SK-N-SH (cell line): ENCODE results near the gene HHAT. TPM values are rescaled to one million over a fixed set of nuclear protein-coding genes. Genes with fewer than 3 reads are reported as not detected.
A peak's percentile ranks its signal among the peaks of the same experiment; 100 is the strongest.

Experiments used
- CTCF ChIA-PET: fragments of 300-600, 350-600 bp; formaldehyde crosslinking; extraction: SDS; loops from one replicate; lab custom pipeline; 2021; lab: Yijun Ruan, JAX
- POLR2A ChIA-PET: fragments of 350-600 bp; sonication (Branson Sonifier 250); formaldehyde crosslinking; extraction: SDS; loops from one replicate; lab custom pipeline; 2020; ENCODE audit warnings: antibody characterized with exemption, inconsistent platforms; lab: Yijun Ruan, JAX
- DNase-seq: peaks from one replicate; pipeline ENCODE4 v3.0.0; 2012
- H2AFZ ChIP-seq: fragments of 200-600 bp; sonication (generic); 2 replicates; pipeline ENCODE4 v1.8.1; 2016; ENCODE audit warnings: antibody characterized with exemption, mild to moderate bottlenecking, low read depth
- H3F3A ChIP-seq: fragments of 200-600 bp; sonication (generic); replicated peaks from 2 replicates; pipeline ENCODE3; 2016; ENCODE audit warnings: antibody characterized with exemption, mild to moderate bottlenecking; ENCODE audit not compliant: insufficient read depth
- H3K27ac ChIP-seq, 2 experiments: fragments of 200-500 bp in 1 of 2; fragments of 200-600 bp in 1 of 2; sonication (Bioruptor generic) in 1 of 2; sonication (generic), shearing (Covaris generic) in 1 of 2; 2 replicates each; pipeline versions ENCODE4 v1.5.1 to v1.6.1; 2014 to 2016; ENCODE audit warnings: low read depth in 2 of 2, inconsistent platforms in 1 of 2, low read length in 1 of 2, mild to moderate bottlenecking in 1 of 2, mixed read lengths in 1 of 2
- H3K27me3 ChIP-seq: fragments of 200-600 bp; sonication (generic), shearing (Covaris generic); 2 replicates; pipeline ENCODE4 v1.6.1; 2016; ENCODE audit warnings: mixed run types; ENCODE audit not compliant: insufficient read depth
- H3K36me3 ChIP-seq, 2 experiments: fragments of 200-500 bp in 1 of 2; fragments of 200-600 bp in 1 of 2; sonication (Bioruptor generic) in 1 of 2; sonication (generic) in 1 of 2; replicated peaks in 1 of 2; 2 replicates each; pipeline versions ENCODE3 to v1.5.1; 2014 to 2016; ENCODE audit warnings: low read length in 1 of 2, mild to moderate bottlenecking in 1 of 2; ENCODE audit not compliant: insufficient read depth in 2 of 2, control insufficient read depth in 1 of 2
- H3K4me1 ChIP-seq, 2 experiments: fragments of 200-500 bp in 1 of 2; fragments of 200-600 bp in 1 of 2; sonication (Bioruptor generic) in 1 of 2; sonication (generic), shearing (Covaris generic) in 1 of 2; 2 replicates each; pipeline versions ENCODE4 v1.5.1 to v1.6.1; 2014 to 2016; ENCODE audit warnings: low read depth in 1 of 2, low read length in 1 of 2, mixed run types in 1 of 2; ENCODE audit not compliant: insufficient read depth in 2 of 2, control insufficient read depth in 1 of 2
- H3K4me2 ChIP-seq: fragments of 200-600 bp; sonication (generic), shearing (Covaris generic); 2 replicates; pipeline ENCODE4 v1.6.1; 2017; ENCODE audit warnings: mixed run types
- H3K4me3 ChIP-seq, 2 experiments: fragments of 200-500 bp in 1 of 2; fragments of 200-600 bp in 1 of 2; sonication (Bioruptor generic) in 1 of 2; sonication (generic), shearing (Covaris generic) in 1 of 2; 2 replicates each; pipeline versions ENCODE4 v1.5.1 to v1.8.1; 2014 to 2016; ENCODE audit warnings: low read depth in 2 of 2, inconsistent platforms in 1 of 2, low read length in 1 of 2, mild to moderate bottlenecking in 1 of 2, mixed read lengths in 1 of 2, moderate library complexity in 1 of 2
- H3K79me2 ChIP-seq: fragments of 200-600 bp; sonication (generic); 2 replicates; pipeline ENCODE4 v1.8.1; 2017; ENCODE audit warnings: mild to moderate bottlenecking; ENCODE audit not compliant: insufficient read depth
- H3K9ac ChIP-seq: fragments of 200-600 bp; sonication (generic); 2 replicates; pipeline ENCODE4 v1.6.1; 2017; ENCODE audit warnings: mixed run types
- H3K9me2 ChIP-seq: fragments of 200-600 bp; sonication (generic); 2 replicates; pipeline ENCODE4 v1.6.1; 2017; ENCODE audit warnings: mixed run types
- H3K9me3 ChIP-seq: fragments of 200-600 bp; sonication (generic); 2 replicates; pipeline ENCODE4 v1.6.1; 2017; ENCODE audit warnings: mixed run types, mild to moderate bottlenecking, moderate library complexity
- H4K20me1 ChIP-seq: fragments of 200-600 bp; sonication (generic); 2 replicates; pipeline ENCODE4 v1.6.1; 2017; ENCODE audit warnings: mild to moderate bottlenecking, mixed run types; ENCODE audit not compliant: insufficient read depth
- ELF1 ChIP-seq: IDR thresholded peaks from 2 replicates; pipeline ENCODE4 v1.4.0; 2012
- EP300 ChIP-seq, 2 experiments: IDR thresholded peaks; 2 replicates each; pipeline versions ENCODE4 v1.4.0 to v1.6.1; 2012; ENCODE audit warnings: borderline replicate concordance in 1 of 2, low read depth in 1 of 2, low read length in 1 of 2
- EZH2phosphoT487 ChIP-seq: fragments of 200-600 bp; sonication (generic); IDR thresholded peaks from 2 replicates; pipeline ENCODE4 v1.6.1; 2017; ENCODE audit warnings: low read depth, mixed run types, mild to moderate bottlenecking, antibody characterized with exemption, moderate library complexity, borderline replicate concordance
- FOSL2 ChIP-seq: IDR thresholded peaks from 2 replicates; pipeline ENCODE4 v1.4.0; 2012; ENCODE audit warnings: low read depth, mild to moderate bottlenecking, moderate library complexity, borderline replicate concordance
- FOXJ3 ChIP-seq: sonication (generic); formaldehyde crosslinking; IDR thresholded peaks from 2 replicates; pipeline ENCODE4 v1.5.1; 2020; ENCODE audit warnings: mild to moderate bottlenecking, missing genetic modification reagents
- FOXM1 ChIP-seq: IDR thresholded peaks from 2 replicates; pipeline ENCODE4 v1.4.0; 2012; ENCODE audit warnings: low read depth, mild to moderate bottlenecking
- GATA2 ChIP-seq: sonication (generic); formaldehyde crosslinking; IDR thresholded peaks from 2 replicates; pipeline ENCODE4 v1.5.0; 2020; ENCODE audit warnings: mild to moderate bottlenecking, missing genetic modification reagents
- MXI1 ChIP-seq: IDR thresholded peaks from 2 replicates; pipeline ENCODE4 v1.6.1; 2012; ENCODE audit warnings: mild to moderate bottlenecking, low read depth, low read length, improper control_type of control experiment
- NFIC ChIP-seq: IDR thresholded peaks from 2 replicates; pipeline ENCODE4 v1.4.0; 2012; ENCODE audit warnings: borderline replicate concordance
- RFX5 ChIP-seq: IDR thresholded peaks from 2 replicates; pipeline ENCODE4 v1.6.1; 2012; ENCODE audit warnings: mild to moderate bottlenecking, improper control_type of control experiment, low read length
- SIN3A ChIP-seq: IDR thresholded peaks from 2 replicates; pipeline ENCODE4 v1.6.1; 2012; ENCODE audit warnings: low read depth, mild to moderate bottlenecking, low read length, moderate library complexity, borderline replicate concordance
- TAF1 ChIP-seq: IDR thresholded peaks from 2 replicates; pipeline ENCODE4 v1.6.1; 2012; ENCODE audit warnings: low read depth, mild to moderate bottlenecking, low read length, moderate library complexity, borderline replicate concordance
- WGBS: methylation state at CpG from one replicate; pipeline ENCODE4 v1.1.6; 2017; ENCODE audit warnings: low lambda C conversion rate; 5-methylcytosine and 5-hydroxymethylcytosine counted together
- polyA plus RNA-seq, 3 experiments: library from polyadenylated mRNA; depleted of rRNA; stranded (reverse); fragments of >200 nt; gene quantifications; 2 replicates each; pipeline ENCODE4 v1.2.3, GENCODE V29; 2012
- TF ChIP-seq, protein P1 (sequence below): fragments of 200-600 bp; sonication (generic); IDR thresholded peaks from 2 replicates; pipeline ENCODE4 v1.6.1; 2017; ENCODE audit warnings: antibody characterized with exemption, mild to moderate bottlenecking, moderate library complexity
- TF ChIP-seq, protein P2 (sequence below): IDR thresholded peaks from 2 replicates; pipeline ENCODE4 v1.6.1; 2012; ENCODE audit warnings: mild to moderate bottlenecking, low read depth, low read length, moderate library complexity
- TF ChIP-seq, protein P3 (sequence below): fragments of 150-350 bp; IDR thresholded peaks from 2 replicates; pipeline ENCODE4 v1.6.1; 2017; ENCODE audit warnings: antibody characterized with exemption, low read length, low read depth, borderline replicate concordance
- TF ChIP-seq, protein P4 (sequence below): IDR thresholded peaks from 2 replicates; pipeline ENCODE4 v1.4.0; 2012; ENCODE audit warnings: low read depth, borderline replicate concordance

HHAT gene
- polyA plus RNA-seq, 1 of the 3 experiments (the other 2 are of a cell fraction), result 8.1 TPM

DNA sequence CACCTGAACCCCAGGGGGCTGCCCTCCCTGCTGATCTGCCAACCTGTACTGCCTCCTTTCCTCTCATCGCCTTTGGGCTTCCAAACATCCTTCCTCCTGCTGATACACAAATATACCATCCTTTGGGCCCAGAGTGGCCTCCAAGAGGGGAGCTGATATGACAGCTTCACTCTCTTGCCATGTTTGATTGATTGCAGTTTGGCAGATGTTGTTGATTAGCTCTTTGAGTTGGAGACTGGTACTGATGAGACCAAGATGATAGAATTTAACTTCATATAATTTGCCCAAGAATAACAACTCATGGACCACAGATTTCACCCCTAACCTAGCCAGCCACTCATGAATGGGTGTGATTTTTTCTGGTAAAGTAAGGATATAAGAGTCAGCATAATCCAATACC is 227.8 kb downstream of the HHAT start:
- H4K20me1 ChIP-seq, result no peaks in the 10 kb centered on the region
- H3K36me3 ChIP-seq, result no peaks in the 10 kb centered on the region
- no peak overlapping the region for H3K4me2 ChIP-seq
- TF ChIP-seq GATA2 (CRISPR knock-in tag), result peak; percentile 24; the same call in 1 of the 2 replicates
- TF ChIP-seq, protein P1, sequence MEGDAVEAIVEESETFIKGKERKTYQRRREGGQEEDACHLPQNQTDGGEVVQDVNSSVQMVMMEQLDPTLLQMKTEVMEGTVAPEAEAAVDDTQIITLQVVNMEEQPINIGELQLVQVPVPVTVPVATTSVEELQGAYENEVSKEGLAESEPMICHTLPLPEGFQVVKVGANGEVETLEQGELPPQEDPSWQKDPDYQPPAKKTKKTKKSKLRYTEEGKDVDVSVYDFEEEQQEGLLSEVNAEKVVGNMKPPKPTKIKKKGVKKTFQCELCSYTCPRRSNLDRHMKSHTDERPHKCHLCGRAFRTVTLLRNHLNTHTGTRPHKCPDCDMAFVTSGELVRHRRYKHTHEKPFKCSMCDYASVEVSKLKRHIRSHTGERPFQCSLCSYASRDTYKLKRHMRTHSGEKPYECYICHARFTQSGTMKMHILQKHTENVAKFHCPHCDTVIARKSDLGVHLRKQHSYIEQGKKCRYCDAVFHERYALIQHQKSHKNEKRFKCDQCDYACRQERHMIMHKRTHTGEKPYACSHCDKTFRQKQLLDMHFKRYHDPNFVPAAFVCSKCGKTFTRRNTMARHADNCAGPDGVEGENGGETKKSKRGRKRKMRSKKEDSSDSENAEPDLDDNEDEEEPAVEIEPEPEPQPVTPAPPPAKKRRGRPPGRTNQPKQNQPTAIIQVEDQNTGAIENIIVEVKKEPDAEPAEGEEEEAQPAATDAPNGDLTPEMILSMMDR, result no peak
- H3K4me1 ChIP-seq, result peaks cover 0 to 29% of the 10 kb centered on the region in 2 experiments; a peak in 2 of 4 replicates
- H3K4me3 ChIP-seq, result no peak overlapping the region
- ChIA-PET CTCF (interaction anchor here (0.8 kb wide), 1 partner anchor 109 kb away, joined by 3 read pairs; no protein-coding TSS in a partner anchor), POLR2A (no interaction called here)
- H3K27me3 ChIP-seq, result no peaks in the 10 kb centered on the region
- H3K9me3 ChIP-seq, result no peaks in the 10 kb centered on the region
- 50% methylated on average over 1 of the region's 1 CpG for whole genome bisulfite sequencing
- no peak overlapping the region for H2AFZ ChIP-seq
- H3K79me2 ChIP-seq, result no peaks in the 10 kb centered on the region
- no peak overlapping the region for H3K9ac ChIP-seq
- DNase-seq, result no peak
- H3K9me2 ChIP-seq, result no peaks in the 10 kb centered on the region
- peak overlapping the region in 1 of 2 experiments; percentile 25; a peak in 1 of 4 replicates for H3K27ac ChIP-seq
- no peaks in the 10 kb centered on the region for H3F3A ChIP-seq

DNA sequence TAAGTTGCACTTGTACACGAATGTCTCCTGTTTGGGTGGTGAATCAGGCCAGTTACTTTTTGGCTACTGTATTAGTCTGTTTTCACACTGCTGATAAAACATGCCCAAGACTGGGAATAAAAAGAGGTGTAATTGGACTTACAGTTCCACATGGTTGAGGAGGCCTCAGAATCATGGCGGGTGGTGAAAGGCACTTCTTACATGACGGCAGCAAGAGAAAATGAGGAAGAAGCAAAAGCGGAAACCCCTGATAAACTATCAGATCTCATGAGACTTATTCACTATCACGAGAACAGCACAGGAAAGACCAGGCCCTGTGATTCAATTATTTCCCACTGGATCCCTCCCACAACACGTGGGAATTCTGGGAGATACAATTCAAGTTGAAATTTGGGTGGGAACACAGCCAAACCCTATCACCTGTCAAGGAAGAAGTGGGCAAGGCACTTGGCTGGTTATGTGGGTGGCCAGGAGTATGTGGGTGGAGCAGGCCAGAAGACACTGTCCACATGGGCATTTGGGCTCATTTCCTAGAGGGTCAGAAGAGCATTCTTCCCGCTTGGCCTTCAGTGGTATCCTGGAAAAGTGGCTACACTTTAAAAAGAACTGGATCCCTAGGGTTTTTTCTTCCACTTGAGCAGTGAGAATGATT is 228.8 kb downstream of the HHAT start:
- POLR2A ChIA-PET, result no interaction called here
- Histone ChIP-seq H3K79me2 (no peaks in the 10 kb centered on the region), H3K4me3 (no peak overlapping the region), H3K9ac (no peak overlapping the region), H2AFZ (no peak overlapping the region), H3K9me3 (no peaks in the 10 kb centered on the region), H3K4me2 (no peak overlapping the region), H3K27me3 (no peaks in the 10 kb centered on the region), H4K20me1 (no peaks in the 10 kb centered on the region), H3K4me1 (peaks cover 0 to 29% of the 10 kb centered on the region in 2 experiments; a peak in 2 of 4 replicates), H3K27ac (peak overlapping the region in 1 of 2 experiments; percentile 53; a peak in 1 of 4 replicates), H3F3A (no peaks in the 10 kb centered on the region), H3K9me2 (no peaks in the 10 kb centered on the region), H3K36me3 (no peaks in the 10 kb centered on the region)
- WGBS, result 67% methylated on average over 7 of the region's 7 CpGs
- DNase-seq, result no peak
- CTCF ChIA-PET, result no interaction called here
- no peak for TF ChIP-seq ELF1
- TF ChIP-seq FOXJ3 (CRISPR knock-in tag), result no peak
- TF ChIP-seq, protein P1, result no peak
- TF ChIP-seq EZH2phosphoT487, result no peak
- TF ChIP-seq FOSL2, result no peak
- TF ChIP-seq FOXM1, result no peak
- TF ChIP-seq RFX5, result no peak
- no peak for TF ChIP-seq GATA2 (CRISPR knock-in tag)
- TF ChIP-seq, protein P2, sequence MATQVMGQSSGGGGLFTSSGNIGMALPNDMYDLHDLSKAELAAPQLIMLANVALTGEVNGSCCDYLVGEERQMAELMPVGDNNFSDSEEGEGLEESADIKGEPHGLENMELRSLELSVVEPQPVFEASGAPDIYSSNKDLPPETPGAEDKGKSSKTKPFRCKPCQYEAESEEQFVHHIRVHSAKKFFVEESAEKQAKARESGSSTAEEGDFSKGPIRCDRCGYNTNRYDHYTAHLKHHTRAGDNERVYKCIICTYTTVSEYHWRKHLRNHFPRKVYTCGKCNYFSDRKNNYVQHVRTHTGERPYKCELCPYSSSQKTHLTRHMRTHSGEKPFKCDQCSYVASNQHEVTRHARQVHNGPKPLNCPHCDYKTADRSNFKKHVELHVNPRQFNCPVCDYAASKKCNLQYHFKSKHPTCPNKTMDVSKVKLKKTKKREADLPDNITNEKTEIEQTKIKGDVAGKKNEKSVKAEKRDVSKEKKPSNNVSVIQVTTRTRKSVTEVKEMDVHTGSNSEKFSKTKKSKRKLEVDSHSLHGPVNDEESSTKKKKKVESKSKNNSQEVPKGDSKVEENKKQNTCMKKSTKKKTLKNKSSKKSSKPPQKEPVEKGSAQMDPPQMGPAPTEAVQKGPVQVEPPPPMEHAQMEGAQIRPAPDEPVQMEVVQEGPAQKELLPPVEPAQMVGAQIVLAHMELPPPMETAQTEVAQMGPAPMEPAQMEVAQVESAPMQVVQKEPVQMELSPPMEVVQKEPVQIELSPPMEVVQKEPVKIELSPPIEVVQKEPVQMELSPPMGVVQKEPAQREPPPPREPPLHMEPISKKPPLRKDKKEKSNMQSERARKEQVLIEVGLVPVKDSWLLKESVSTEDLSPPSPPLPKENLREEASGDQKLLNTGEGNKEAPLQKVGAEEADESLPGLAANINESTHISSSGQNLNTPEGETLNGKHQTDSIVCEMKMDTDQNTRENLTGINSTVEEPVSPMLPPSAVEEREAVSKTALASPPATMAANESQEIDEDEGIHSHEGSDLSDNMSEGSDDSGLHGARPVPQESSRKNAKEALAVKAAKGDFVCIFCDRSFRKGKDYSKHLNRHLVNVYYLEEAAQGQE, result no peak
- TF ChIP-seq, protein P3, sequence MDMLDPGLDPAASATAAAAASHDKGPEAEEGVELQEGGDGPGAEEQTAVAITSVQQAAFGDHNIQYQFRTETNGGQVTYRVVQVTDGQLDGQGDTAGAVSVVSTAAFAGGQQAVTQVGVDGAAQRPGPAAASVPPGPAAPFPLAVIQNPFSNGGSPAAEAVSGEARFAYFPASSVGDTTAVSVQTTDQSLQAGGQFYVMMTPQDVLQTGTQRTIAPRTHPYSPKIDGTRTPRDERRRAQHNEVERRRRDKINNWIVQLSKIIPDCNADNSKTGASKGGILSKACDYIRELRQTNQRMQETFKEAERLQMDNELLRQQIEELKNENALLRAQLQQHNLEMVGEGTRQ, result no peak
- TF ChIP-seq TAF1, result no peak
- no peak for TF ChIP-seq MXI1
- TF ChIP-seq EP300 (IDR thresholded peaks at IDR 0.05; ENCODE audit: borderline replicate concordance in 1 of 2, low read depth in 1 of 2, low read length in 1 of 2), result no peak
- TF ChIP-seq, protein P4, sequence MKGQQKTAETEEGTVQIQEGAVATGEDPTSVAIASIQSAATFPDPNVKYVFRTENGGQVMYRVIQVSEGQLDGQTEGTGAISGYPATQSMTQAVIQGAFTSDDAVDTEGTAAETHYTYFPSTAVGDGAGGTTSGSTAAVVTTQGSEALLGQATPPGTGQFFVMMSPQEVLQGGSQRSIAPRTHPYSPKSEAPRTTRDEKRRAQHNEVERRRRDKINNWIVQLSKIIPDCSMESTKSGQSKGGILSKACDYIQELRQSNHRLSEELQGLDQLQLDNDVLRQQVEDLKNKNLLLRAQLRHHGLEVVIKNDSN, result no peak
- TF ChIP-seq NFIC, result no peak
- TF ChIP-seq SIN3A, result no peak
